CD14-positive monocyte (primary cell): Measurements from ENCODE around the gene MITF. TPM values are rescaled to one million over a fixed set of nuclear protein-coding genes. Genes with fewer than 3 reads are reported as not detected.

Experiments
- DNase-seq, 3 donors: peaks; one replicate each; pipeline ENCODE4 v3.0.0-alpha.2; 2011 to 2022
- H2AFZ ChIP-seq: 2 replicates; pipeline ENCODE4 v1.6.0; 2012; ENCODE audit warnings: mild to moderate bottlenecking, low read depth, low read length, inconsistent platforms; ENCODE audit not compliant: insufficient read depth, poor library complexity, severe bottlenecking
- H3K27ac ChIP-seq, 2 donors: 1 replicate in 1 of 2; 2 replicates in 1 of 2; pipeline ENCODE4 v1.5.1; 2012 to 2013; ENCODE audit warnings: low read length in 2 of 2, control low read depth in 1 of 2, inconsistent platforms in 1 of 2, low read depth in 1 of 2, mild to moderate bottlenecking in 1 of 2
- H3K27me3 ChIP-seq, 2 donors: one replicate each; pipeline versions ENCODE4 v1.6.0 to v1.6.1; 2011 to 2013; ENCODE audit warnings: low read length in 2 of 2; ENCODE audit not compliant: control insufficient read depth in 2 of 2, insufficient read depth in 2 of 2
- H3K36me3 ChIP-seq, 2 donors: replicated peaks in 1 of 2; 1 replicate in 1 of 2; 2 replicates in 1 of 2; pipeline versions ENCODE4 v1.5.1 to v1.6.1; 2012 to 2013; ENCODE audit warnings: low read length in 2 of 2, control low read depth in 1 of 2, inconsistent platforms in 1 of 2, mild to moderate bottlenecking in 1 of 2; ENCODE audit not compliant: insufficient read depth in 2 of 2, control insufficient read depth in 1 of 2
- H3K4me1 ChIP-seq, 2 donors: 1 replicate in 1 of 2; 2 replicates in 1 of 2; pipeline versions ENCODE4 v1.5.1 to v1.6.1; 2012 to 2013; ENCODE audit warnings: low read length in 2 of 2, control low read depth in 1 of 2, inconsistent platforms in 1 of 2, mild to moderate bottlenecking in 1 of 2, moderate library complexity in 1 of 2; ENCODE audit not compliant: insufficient read depth in 2 of 2, control insufficient read depth in 1 of 2
- H3K4me2 ChIP-seq: replicated peaks from 2 replicates; pipeline ENCODE3; 2012; ENCODE audit warnings: low read length, moderate library complexity, mild to moderate bottlenecking; ENCODE audit not compliant: poor library complexity, severe bottlenecking; ENCODE audit errors: extremely low read depth
- H3K4me3 ChIP-seq, 3 experiments: fragments of 200-600 bp in 1 of 3; sonication (generic) in 1 of 3; replicated peaks in 1 of 3; 1 replicate in 2 of 3; 2 replicates in 1 of 3; pipeline ENCODE4 v1.5.1; 2011 to 2013; ENCODE audit warnings: low read length in 3 of 3, mild to moderate bottlenecking in 3 of 3, control low read depth in 2 of 3, low read depth in 2 of 3, inconsistent platforms in 1 of 3, moderate library complexity in 1 of 3
- H3K79me2 ChIP-seq: 2 replicates; pipeline ENCODE4 v1.6.0; 2012; ENCODE audit warnings: mild to moderate bottlenecking, control low read depth, inconsistent platforms, low read length, moderate library complexity; ENCODE audit not compliant: insufficient read depth
- H3K9ac ChIP-seq: 2 replicates; pipeline ENCODE4 v1.6.0; 2017; ENCODE audit warnings: low read length, mild to moderate bottlenecking; ENCODE audit not compliant: insufficient read depth, poor library complexity, severe bottlenecking
- H3K9me3 ChIP-seq, 2 donors: replicated peaks in 1 of 2; 1 replicate in 1 of 2; 2 replicates in 1 of 2; pipeline versions ENCODE4 v1.5.1 to v1.6.1; 2012 to 2013; ENCODE audit warnings: low read length in 2 of 2, control low read depth in 1 of 2; ENCODE audit not compliant: control insufficient read depth in 1 of 2, insufficient read depth in 1 of 2
- H4K20me1 ChIP-seq: 2 replicates; pipeline ENCODE4 v1.6.0; 2012; ENCODE audit warnings: mild to moderate bottlenecking, low read length, control low read depth, moderate library complexity; ENCODE audit not compliant: insufficient read depth
- H3K27ac Mint-ChIP-seq, 7 donors: one replicate each; pipeline ENCODE4 v1.8.0; 2020; ENCODE audit warnings: mild to moderate bottlenecking in 7 of 7, mixed read lengths in 7 of 7, moderate library complexity in 6 of 7, inconsistent platforms in 2 of 7
- H3K27me3 Mint-ChIP-seq, 3 donors: one replicate each; pipeline ENCODE4 v1.8.0; 2021 to 2022; ENCODE audit warnings: low read depth in 3 of 3, mild to moderate bottlenecking in 3 of 3, mixed read lengths in 3 of 3, moderate library complexity in 3 of 3, inconsistent platforms in 1 of 3
- H3K36me3 Mint-ChIP-seq, 2 donors: one replicate each; pipeline ENCODE4 v1.8.0; 2020; ENCODE audit warnings: mixed read lengths in 2 of 2, inconsistent platforms in 1 of 2, mild to moderate bottlenecking in 1 of 2
- H3K4me1 Mint-ChIP-seq: one replicate; pipeline ENCODE4 v1.8.0; 2020; ENCODE audit warnings: mild to moderate bottlenecking, mixed read lengths
- H3K4me3 Mint-ChIP-seq, 2 donors: one replicate each; pipeline ENCODE4 v1.8.0; 2020; ENCODE audit warnings: mild to moderate bottlenecking in 2 of 2, mixed read lengths in 2 of 2, moderate library complexity in 1 of 2
- H3K9me3 Mint-ChIP-seq, 7 donors: one replicate each; pipeline ENCODE4 v1.8.0; 2020 to 2022; ENCODE audit warnings: mixed read lengths in 7 of 7, mild to moderate bottlenecking in 6 of 7, moderate library complexity in 6 of 7, inconsistent platforms in 2 of 7
- CTCF ChIP-seq: fragments of 200-600 bp; IDR thresholded peaks from one replicate; pipeline ENCODE4 v1.8.0; 2022; ENCODE audit warnings: antibody characterized with exemption, mild to moderate bottlenecking
- WGBS: methylation state at CpG from one replicate; pipeline ENCODE4 v1.1.5; 2013; ENCODE audit warnings: missing lambda C conversion rate; ENCODE audit not compliant: insufficient coverage; 5-methylcytosine and 5-hydroxymethylcytosine counted together
- intact Hi-C, 2 donors: fragments of 100-400 bp; cut with micrococcal nuclease; formaldehyde crosslinking; loops; one replicate each; pipeline versions ENCODE4 v1.15.0 to v1.15.1; 2023
- polyA plus RNA-seq, 3 donors: library from polyadenylated mRNA; depleted of rRNA in 1 of 3; unstranded in 2 of 3; stranded (reverse) in 1 of 3; fragments of 300-500 nt in 2 of 3; fragments of >200 nt in 1 of 3; fragmentation: Illumina TruSeq in 2 of 3; gene quantifications; 1 replicate in 2 of 3; 2 replicates in 1 of 3; pipeline ENCODE4 v1.2.3, GENCODE V29; 2012 to 2021

Gene MITF
- polyA plus RNA-seq, 3 donors = 7.0 to 15.1 (median 12.1) TPM

DNA sequence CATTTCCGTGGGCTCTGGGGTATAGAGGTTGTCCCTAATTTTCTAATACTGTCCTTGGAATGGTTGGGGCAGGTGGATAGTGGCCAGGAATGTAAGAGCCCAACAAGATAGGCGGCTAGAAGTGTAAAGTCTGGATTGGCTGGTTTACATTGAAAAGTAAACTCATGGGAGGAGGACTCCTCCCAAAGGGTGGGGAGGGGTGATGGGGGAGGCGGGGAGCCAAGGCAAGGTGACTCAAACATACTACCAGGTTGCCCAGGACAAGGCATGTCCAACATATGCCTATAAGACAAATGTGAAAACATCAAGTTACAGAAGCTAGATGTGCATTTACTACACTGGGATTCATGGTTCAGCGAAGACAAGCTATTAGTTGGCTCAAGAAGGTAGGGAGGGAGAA, 246.0 kb downstream of the MITF start:
- H3K4me3 Mint-ChIP-seq = no peak overlapping the region
- no peaks in the 10 kb centered on the region for H3K36me3 Mint-ChIP-seq
- peaks cover 14 to 19% of the 10 kb centered on the region in 2 donors for H3K4me1 ChIP-seq
- H3K36me3 ChIP-seq = no peaks in the 10 kb centered on the region
- intact Hi-C loops = no loop called here
- H3K9me3 ChIP-seq = no peaks in the 10 kb centered on the region
- no peak overlapping the region for H3K27ac Mint-ChIP-seq
- no peak overlapping the region for H3K27ac ChIP-seq
- H3K27me3 Mint-ChIP-seq = peaks cover 0 to 2% (median 0%) of the 10 kb centered on the region in 3 donors
- no peak overlapping the region for H3K4me3 ChIP-seq
- H3K4me2 ChIP-seq = no peak overlapping the region
- TF ChIP-seq CTCF = no peak
- no peak overlapping the region for H2AFZ ChIP-seq
- H3K9me3 Mint-ChIP-seq = peaks cover 0 to 10% (median 3%) of the 10 kb centered on the region in 7 donors
- no peaks in the 10 kb centered on the region for H3K27me3 ChIP-seq
- peaks cover 22% of the 10 kb centered on the region for H3K4me1 Mint-ChIP-seq
- no peak overlapping the region for H3K9ac ChIP-seq
- H3K79me2 ChIP-seq = no peaks in the 10 kb centered on the region
- H4K20me1 ChIP-seq = no peaks in the 10 kb centered on the region
- WGBS = 89% methylated on average over 2 of the region's 4 CpGs
- no peak for DNase-seq

GRCh38 chr3:69986419-69986818, 247.2 kb downstream of the MITF start:
- no peaks in the 10 kb centered on the region for H3K36me3 Mint-ChIP-seq
- H3K4me3 Mint-ChIP-seq = no peak overlapping the region

More at GRCh38 chr3:69986419-69986818, 247.2 kb downstream of the MITF start:
- peaks cover 0 to 2% (median 0%) of the 10 kb centered on the region in 3 donors for H3K27me3 Mint-ChIP-seq
- peaks cover 22% of the 10 kb centered on the region for H3K4me1 Mint-ChIP-seq
- no peak overlapping the region for H3K4me2 ChIP-seq
- H3K9ac ChIP-seq = no peak overlapping the region
- no peak for DNase-seq
- intact Hi-C loops = no loop called here
- peaks cover 0 to 4% (median 0%) of the 10 kb centered on the region in 7 donors for H3K9me3 Mint-ChIP-seq
- H3K36me3 ChIP-seq = no peaks in the 10 kb centered on the region
- no peaks in the 10 kb centered on the region for H3K79me2 ChIP-seq
- H4K20me1 ChIP-seq = no peaks in the 10 kb centered on the region
- H2AFZ ChIP-seq = no peak overlapping the region
- no peak overlapping the region for H3K27ac Mint-ChIP-seq
- no peak for TF ChIP-seq CTCF
- H3K9me3 ChIP-seq = no peaks in the 10 kb centered on the region
- H3K27me3 ChIP-seq = no peaks in the 10 kb centered on the region
- no CpG with 5 or more reads among the region's 6 CpGs for WGBS
- H3K4me3 ChIP-seq = no peak overlapping the region
- peaks cover 14 to 19% of the 10 kb centered on the region in 2 donors for H3K4me1 ChIP-seq
- H3K27ac ChIP-seq = no peak overlapping the region
